Astrocyte of the cerebellum (primary cell): ENCODE measurements around the gene PLEKHA1.

ENCODE experiments used
- DNase-seq: peaks from one replicate; pipeline ENCODE4 v3.0.0-alpha.2; 2011; ENCODE audit warnings: low read depth
- H3K4me3 ChIP-seq: 2 replicates; pipeline ENCODE4 v1.5.1; 2011; ENCODE audit warnings: mild to moderate bottlenecking, low read depth, low read length, moderate library complexity
- CTCF ChIP-seq: IDR thresholded peaks from 2 replicates; pipeline ENCODE4 v1.5.1; 2012; ENCODE audit warnings: low read length, low read depth, moderate library complexity, mild to moderate bottlenecking; ENCODE audit errors: missing control alignments
- in situ Hi-C: cut with HindIII; loops from 2 replicates; pipeline ENCODE4 v1.10.0; 2017; ENCODE audit warnings: low sequenced_read_pairs

PLEKHA1 gene

GRCh38 chr10:122475100-122475499 is 100.6 kb downstream of the PLEKHA1 start:
- in situ Hi-C loops = no loop called here
- no peak for DNase-seq
- H3K4me3 ChIP-seq = no peak overlapping the region
- TF ChIP-seq CTCF = no peak

GRCh38 chr10:122475591-122476332 is 101.3 kb downstream of the PLEKHA1 start:
- no peak for TF ChIP-seq CTCF
- DNase-seq = no peak
- H3K4me3 ChIP-seq = no peak overlapping the region
- in situ Hi-C loops = no loop called here

GRCh38 chr10:122476333-122476695 is 101.8 kb downstream of the PLEKHA1 start:
- in situ Hi-C loops = no loop called here
- no peak for TF ChIP-seq CTCF
- no peak for DNase-seq
- H3K4me3 ChIP-seq = no peak overlapping the region

- in situ Hi-C loops = no loop called here
- no peak for DNase-seq
- no peak overlapping the region for H3K4me3 ChIP-seq
- TF ChIP-seq CTCF = no peak
Measured at GRCh38 chr10:122477436-122477835, 102.9 kb downstream of the PLEKHA1 start.

GRCh38 chr10:122478971-122479370 is 104.5 kb downstream of the PLEKHA1 start:
- no peak for TF ChIP-seq CTCF
- H3K4me3 ChIP-seq = no peak overlapping the region
- no peak for DNase-seq
- in situ Hi-C loops = no loop called here

GRCh38 chr10:122480146-122480833 is 105.8 kb downstream of the PLEKHA1 start:
- DNase-seq = no peak
- in situ Hi-C loops = no loop called here
- no peak for TF ChIP-seq CTCF
- H3K4me3 ChIP-seq = no peak overlapping the region
